HEK293 (cell line): Measurements from ENCODE around the gene SRI.

ENCODE experiments used
- CTCF ChIA-PET: fragments of 350-600 bp; formaldehyde crosslinking; extraction: SDS; loops from one replicate; lab custom pipeline; 2021; ENCODE audit warnings: antibody characterized with exemption; lab: Yijun Ruan, JAX
- POLR2A ChIA-PET: fragments of 300-600 bp; formaldehyde crosslinking; extraction: SDS; loops from one replicate; lab custom pipeline; 2020; ENCODE audit warnings: antibody characterized with exemption, inconsistent platforms; lab: Yijun Ruan, JAX
- H3K27ac ChIP-seq: fragments of 200-500 bp; sonication (Bioruptor generic); 2 replicates; pipeline ENCODE4 v1.5.1; 2014; ENCODE audit warnings: low read depth, low read length, control low read depth, inconsistent platforms; ENCODE audit errors: extremely low read depth
- H3K36me3 ChIP-seq, 2 experiments: fragments of 200-500 bp in 1 of 2; sonication (Bioruptor generic) in 1 of 2; 1 replicate in 1 of 2; 2 replicates in 1 of 2; pipeline ENCODE4 v1.5.1; 2014 to 2017; ENCODE audit warnings: inconsistent platforms in 2 of 2, low read length in 2 of 2; ENCODE audit not compliant: control insufficient read depth in 2 of 2, insufficient read depth in 1 of 2
- H3K4me1 ChIP-seq: fragments of 200-500 bp; sonication (Bioruptor generic); 2 replicates; pipeline ENCODE4 v1.5.1; 2014; ENCODE audit warnings: mild to moderate bottlenecking, low read length, inconsistent platforms; ENCODE audit not compliant: control insufficient read depth, insufficient read depth
- H3K4me3 ChIP-seq: 2 replicates; pipeline ENCODE4 v1.5.1; 2011; ENCODE audit warnings: low read depth, mild to moderate bottlenecking, control low read depth, low read length, moderate library complexity
- H3K9me3 ChIP-seq: fragments of 200-500 bp; sonication (Bioruptor generic); 2 replicates; pipeline ENCODE4 v1.5.1; 2014; ENCODE audit warnings: low read depth, low read length, inconsistent platforms; ENCODE audit not compliant: control insufficient read depth, insufficient read depth
- AEBP2 ChIP-seq: fragments of 450-650 bp; formaldehyde crosslinking; IDR thresholded peaks from 2 replicates; pipeline ENCODE4 v1.5.1; 2016; ENCODE audit warnings: missing biosample characterization, missing genetic modification characterization, borderline replicate concordance
- MZF1 ChIP-seq: fragments of 450-650 bp; formaldehyde crosslinking; IDR thresholded peaks from 2 replicates; pipeline ENCODE4 v1.5.1; 2017; ENCODE audit warnings: missing biosample characterization, missing genetic modification characterization, borderline replicate concordance
- PATZ1 ChIP-seq: fragments of 450-650 bp; formaldehyde crosslinking; IDR thresholded peaks from 2 replicates; pipeline ENCODE4 v1.5.1; 2016; ENCODE audit warnings: missing biosample characterization, missing genetic modification characterization
- REPIN1 ChIP-seq: fragments of 450-650 bp; formaldehyde crosslinking; IDR thresholded peaks from 2 replicates; pipeline ENCODE4 v1.5.1; 2017; ENCODE audit warnings: missing biosample characterization, missing genetic modification characterization, low read depth
- SP3 ChIP-seq: fragments of 450-650 bp; formaldehyde crosslinking; IDR thresholded peaks from 2 replicates; pipeline ENCODE4 v1.5.1; 2016; ENCODE audit warnings: missing biosample characterization, missing genetic modification characterization
- ZBTB10 ChIP-seq: fragments of 450-650 bp; formaldehyde crosslinking; IDR thresholded peaks from 2 replicates; pipeline ENCODE4 v1.5.1; 2016; ENCODE audit warnings: missing biosample characterization, missing genetic modification characterization
- ZBTB26 ChIP-seq: fragments of 450-650 bp; formaldehyde crosslinking; optimal IDR thresholded peaks from 2 replicates; pipeline ENCODE3; 2016; ENCODE audit warnings: missing biosample characterization, mild to moderate bottlenecking, missing genetic modification characterization
- ZBTB44 ChIP-seq: fragments of 450-650 bp; IDR thresholded peaks from 2 replicates; pipeline ENCODE4 v1.5.1; 2018; ENCODE audit warnings: missing biosample characterization, mild to moderate bottlenecking, missing genetic modification characterization
- ZNF112 ChIP-seq: fragments of 450-650 bp; formaldehyde crosslinking; IDR thresholded peaks from 2 replicates; pipeline ENCODE4 v1.5.0; 2017; ENCODE audit warnings: missing biosample characterization, missing genetic modification characterization
- ZNF211 ChIP-seq: fragments of 450-650 bp; formaldehyde crosslinking; IDR thresholded peaks from 2 replicates; pipeline ENCODE4 v1.5.1; 2016; ENCODE audit warnings: low read depth, missing biosample characterization, missing genetic modification characterization
- ZNF214 ChIP-seq: fragments of 450-650 bp; formaldehyde crosslinking; IDR thresholded peaks from 2 replicates; pipeline ENCODE4 v1.5.1; 2017; ENCODE audit warnings: missing biosample characterization, mild to moderate bottlenecking, missing genetic modification characterization, borderline replicate concordance
- ZNF292 ChIP-seq: fragments of 450-650 bp; formaldehyde crosslinking; IDR thresholded peaks from 2 replicates; pipeline ENCODE4 v1.5.1; 2016; ENCODE audit warnings: low read depth, missing biosample characterization, missing genetic modification characterization, borderline replicate concordance
- ZNF37A ChIP-seq: fragments of 450-650 bp; IDR thresholded peaks from 2 replicates; pipeline ENCODE4 v1.5.1; 2018; ENCODE audit warnings: missing biosample characterization, missing genetic modification characterization
- ZNF398 ChIP-seq: fragments of 450-650 bp; formaldehyde crosslinking; IDR thresholded peaks from 2 replicates; pipeline ENCODE4 v1.5.1; 2017; ENCODE audit warnings: missing biosample characterization, missing genetic modification characterization
- ZNF561 ChIP-seq: fragments of 450-650 bp; IDR thresholded peaks from 2 replicates; pipeline ENCODE4 v1.5.1; 2018; ENCODE audit warnings: missing biosample characterization, missing genetic modification characterization, borderline replicate concordance
- ZNF623 ChIP-seq: fragments of 450-650 bp; formaldehyde crosslinking; IDR thresholded peaks from 2 replicates; pipeline ENCODE4 v1.5.1; 2016; ENCODE audit warnings: missing biosample characterization, missing genetic modification characterization
- ZNF654 ChIP-seq: fragments of 450-650 bp; formaldehyde crosslinking; IDR thresholded peaks from 2 replicates; pipeline ENCODE4 v1.5.1; 2016; ENCODE audit warnings: low read depth, missing biosample characterization, missing genetic modification characterization
- ZNF692 ChIP-seq: fragments of 450-650 bp; formaldehyde crosslinking; IDR thresholded peaks from 2 replicates; pipeline ENCODE4 v1.5.1; 2016; ENCODE audit warnings: missing biosample characterization, missing genetic modification characterization
- ZNF776 ChIP-seq: fragments of 450-650 bp; formaldehyde crosslinking; IDR thresholded peaks from 2 replicates; pipeline ENCODE4 v1.5.0; 2017; ENCODE audit warnings: missing biosample characterization, missing genetic modification characterization, borderline replicate concordance

SRI gene

GRCh38 chr7:88239852-88240251, 20.0 kb upstream of the SRI start:
- no peak for TF ChIP-seq ZNF623 (tag by site-specific recombination)
- TF ChIP-seq ZNF292 (tag by site-specific recombination), result no peak
- no peak for TF ChIP-seq PATZ1 (tag by site-specific recombination)
- no peak for TF ChIP-seq ZNF692
- no peak for TF ChIP-seq ZNF561 (tag by site-specific recombination)
- TF ChIP-seq ZNF654 (tag by site-specific recombination), result no peak
- no peak for TF ChIP-seq ZNF37A
- TF ChIP-seq ZBTB44, result no peak
- no peak for TF ChIP-seq SP3
- TF ChIP-seq MZF1 (tag by site-specific recombination), result no peak
- TF ChIP-seq AEBP2 (tag by site-specific recombination), result no peak
- TF ChIP-seq ZBTB10 (tag by site-specific recombination), result no peak
- TF ChIP-seq ZNF214 (tag by site-specific recombination), result no peak
- TF ChIP-seq ZNF776, result no peak
- TF ChIP-seq ZNF112 (tag by site-specific recombination), result no peak
- no peak for TF ChIP-seq ZNF398 (tag by site-specific recombination)
- TF ChIP-seq REPIN1 (tag by site-specific recombination), result no peak
- TF ChIP-seq ZBTB26, result no peak
- TF ChIP-seq ZNF211 (tag by site-specific recombination), result no peak
- TF ChIP-seq, all 188 proteins: peak for 0
- no peaks in the 10 kb centered on the region for H3K4me1 ChIP-seq
- POLR2A ChIA-PET, result no interaction called here
- no peak overlapping the region for H3K4me3 ChIP-seq
- H3K9me3 ChIP-seq, result no peaks in the 10 kb centered on the region
- no peak overlapping the region for H3K27ac ChIP-seq
- H3K36me3 ChIP-seq, result no peaks in the 10 kb centered on the region
- CTCF ChIA-PET, result interaction anchor here (0.6 to 0.7 kb wide), 2 partner anchors 32 to 595 kb away, joined by 3 to 6 read pairs; no protein-coding TSS in a partner anchor
